OCI-LY1 (cell line): ENCODE measurements around the gene CRYZ.

Experiments
- H2AFZ ChIP-seq: fragments of 200-600 bp; sonication (generic), shearing (Covaris generic); 2 replicates; pipeline ENCODE4 v1.6.0; 2014; ENCODE audit warnings: antibody characterized with exemption, mild to moderate bottlenecking, low read length
- H3F3A ChIP-seq: fragments of 200-600 bp; sonication (generic), shearing (Covaris generic); 2 replicates; pipeline ENCODE4 v1.6.0; 2014; ENCODE audit warnings: mild to moderate bottlenecking, antibody characterized with exemption, low read length, moderate library complexity; ENCODE audit not compliant: insufficient read depth
- H3K27ac ChIP-seq: fragments of 200-600 bp; sonication (generic); 2 replicates; pipeline ENCODE4 v1.5.1; 2014; ENCODE audit warnings: low read length, mixed run types, mild to moderate bottlenecking, low read depth; ENCODE audit not compliant: poor library complexity, severe bottlenecking
- H3K27me3 ChIP-seq: fragments of 200-600 bp; sonication (generic); 2 replicates; pipeline ENCODE4 v1.6.0; 2014; ENCODE audit warnings: antibody characterized with exemption, mild to moderate bottlenecking, low read length, moderate library complexity; ENCODE audit not compliant: insufficient read depth
- H3K36me3 ChIP-seq: fragments of 200-600 bp; sonication (generic); 2 replicates; pipeline ENCODE4 v1.6.1; 2014; ENCODE audit warnings: mild to moderate bottlenecking, antibody characterized with exemption, low read length, moderate library complexity, mixed read lengths; ENCODE audit not compliant: insufficient read depth
- H3K4me1 ChIP-seq: fragments of 200-600 bp; sonication (generic); 2 replicates; pipeline ENCODE4 v1.5.1; 2014; ENCODE audit warnings: mild to moderate bottlenecking, low read length, moderate library complexity; ENCODE audit not compliant: insufficient read depth, severe bottlenecking
- H3K4me2 ChIP-seq: fragments of 200-600 bp; sonication (generic), shearing (Covaris generic); 2 replicates; pipeline ENCODE4 v1.6.1; 2014; ENCODE audit warnings: low read length
- H3K4me3 ChIP-seq: fragments of 200-600 bp; sonication (generic); 2 replicates; pipeline ENCODE4 v1.5.1; 2014; ENCODE audit warnings: low read length, low read depth, mild to moderate bottlenecking, mixed read lengths; ENCODE audit not compliant: poor library complexity, severe bottlenecking
- H3K79me2 ChIP-seq: fragments of 200-600 bp; shearing (Covaris generic); 2 replicates; pipeline ENCODE4 v1.6.1; 2016; ENCODE audit warnings: mixed run types, low read length, mixed read lengths; ENCODE audit not compliant: insufficient read depth
- H3K9ac ChIP-seq: fragments of 200-600 bp; sonication (generic), shearing (Covaris generic); 2 replicates; pipeline ENCODE4 v1.6.1; 2014; ENCODE audit warnings: mild to moderate bottlenecking, low read length, mixed read lengths
- H3K9me2 ChIP-seq: fragments of 200-600 bp; sonication (generic), shearing (Covaris generic); 2 replicates; pipeline ENCODE4 v1.6.1; 2014; ENCODE audit warnings: low read depth, mild to moderate bottlenecking, low read length, mixed read lengths
- H3K9me3 ChIP-seq: fragments of 200-600 bp; shearing (Covaris generic); 2 replicates; pipeline ENCODE4 v1.6.1; 2014; ENCODE audit warnings: low read length, mixed read lengths
- H4K20me1 ChIP-seq: fragments of 200-600 bp; sonication (generic), shearing (Covaris generic); 2 replicates; pipeline ENCODE4 v1.6.0; 2016; ENCODE audit warnings: mild to moderate bottlenecking, low read length; ENCODE audit not compliant: insufficient read depth
- EZH2 ChIP-seq: fragments of 200-600 bp; sonication (generic), shearing (Covaris generic); IDR thresholded peaks from 2 replicates; pipeline ENCODE4 v1.8.0; 2017; ENCODE audit warnings: borderline replicate concordance, mixed run types, mild to moderate bottlenecking, antibody characterized with exemption, low read length, moderate library complexity, mixed read lengths
- TF ChIP-seq, protein P1 (sequence below): fragments of 200-600 bp; sonication (generic), shearing (Covaris generic); IDR thresholded peaks from 2 replicates; pipeline ENCODE4 v1.5.1; 2017; ENCODE audit warnings: mild to moderate bottlenecking, antibody characterized with exemption, low read length, moderate library complexity, mixed read lengths

Gene CRYZ

DNA sequence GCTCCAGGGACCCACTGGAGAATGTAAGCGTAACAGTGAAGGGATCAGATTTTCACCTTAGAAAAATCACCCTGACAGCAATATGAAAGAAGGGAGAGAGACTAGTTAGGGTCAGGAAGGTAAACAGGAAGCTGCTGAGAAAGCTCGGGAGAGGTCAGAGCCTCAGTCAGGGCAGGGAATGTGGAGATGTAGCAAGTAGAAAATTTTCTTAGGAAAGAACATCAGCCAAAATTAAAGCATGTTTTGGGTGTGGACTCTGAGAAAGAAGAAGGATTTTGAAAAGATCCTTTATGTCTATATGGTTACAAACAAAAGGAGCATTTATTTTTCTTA is 42.5 kb downstream of the CRYZ start:
- H3K4me1 ChIP-seq = no peaks in the 10 kb centered on the region
- H3K36me3 ChIP-seq = no peaks in the 10 kb centered on the region
- no peaks in the 10 kb centered on the region for H3K27me3 ChIP-seq
- TF ChIP-seq, protein P1, sequence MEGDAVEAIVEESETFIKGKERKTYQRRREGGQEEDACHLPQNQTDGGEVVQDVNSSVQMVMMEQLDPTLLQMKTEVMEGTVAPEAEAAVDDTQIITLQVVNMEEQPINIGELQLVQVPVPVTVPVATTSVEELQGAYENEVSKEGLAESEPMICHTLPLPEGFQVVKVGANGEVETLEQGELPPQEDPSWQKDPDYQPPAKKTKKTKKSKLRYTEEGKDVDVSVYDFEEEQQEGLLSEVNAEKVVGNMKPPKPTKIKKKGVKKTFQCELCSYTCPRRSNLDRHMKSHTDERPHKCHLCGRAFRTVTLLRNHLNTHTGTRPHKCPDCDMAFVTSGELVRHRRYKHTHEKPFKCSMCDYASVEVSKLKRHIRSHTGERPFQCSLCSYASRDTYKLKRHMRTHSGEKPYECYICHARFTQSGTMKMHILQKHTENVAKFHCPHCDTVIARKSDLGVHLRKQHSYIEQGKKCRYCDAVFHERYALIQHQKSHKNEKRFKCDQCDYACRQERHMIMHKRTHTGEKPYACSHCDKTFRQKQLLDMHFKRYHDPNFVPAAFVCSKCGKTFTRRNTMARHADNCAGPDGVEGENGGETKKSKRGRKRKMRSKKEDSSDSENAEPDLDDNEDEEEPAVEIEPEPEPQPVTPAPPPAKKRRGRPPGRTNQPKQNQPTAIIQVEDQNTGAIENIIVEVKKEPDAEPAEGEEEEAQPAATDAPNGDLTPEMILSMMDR = no peak
- no peak for TF ChIP-seq EZH2
- H4K20me1 ChIP-seq = no peaks in the 10 kb centered on the region
- no peak overlapping the region for H3K4me3 ChIP-seq
- no peaks in the 10 kb centered on the region for H3F3A ChIP-seq
- no peak overlapping the region for H3K4me2 ChIP-seq
- no peak overlapping the region for H2AFZ ChIP-seq
- H3K9me3 ChIP-seq = no peaks in the 10 kb centered on the region
- no peak overlapping the region for H3K27ac ChIP-seq
- H3K9ac ChIP-seq = no peak overlapping the region
- H3K79me2 ChIP-seq = no peaks in the 10 kb centered on the region
- no peaks in the 10 kb centered on the region for H3K9me2 ChIP-seq

DNA sequence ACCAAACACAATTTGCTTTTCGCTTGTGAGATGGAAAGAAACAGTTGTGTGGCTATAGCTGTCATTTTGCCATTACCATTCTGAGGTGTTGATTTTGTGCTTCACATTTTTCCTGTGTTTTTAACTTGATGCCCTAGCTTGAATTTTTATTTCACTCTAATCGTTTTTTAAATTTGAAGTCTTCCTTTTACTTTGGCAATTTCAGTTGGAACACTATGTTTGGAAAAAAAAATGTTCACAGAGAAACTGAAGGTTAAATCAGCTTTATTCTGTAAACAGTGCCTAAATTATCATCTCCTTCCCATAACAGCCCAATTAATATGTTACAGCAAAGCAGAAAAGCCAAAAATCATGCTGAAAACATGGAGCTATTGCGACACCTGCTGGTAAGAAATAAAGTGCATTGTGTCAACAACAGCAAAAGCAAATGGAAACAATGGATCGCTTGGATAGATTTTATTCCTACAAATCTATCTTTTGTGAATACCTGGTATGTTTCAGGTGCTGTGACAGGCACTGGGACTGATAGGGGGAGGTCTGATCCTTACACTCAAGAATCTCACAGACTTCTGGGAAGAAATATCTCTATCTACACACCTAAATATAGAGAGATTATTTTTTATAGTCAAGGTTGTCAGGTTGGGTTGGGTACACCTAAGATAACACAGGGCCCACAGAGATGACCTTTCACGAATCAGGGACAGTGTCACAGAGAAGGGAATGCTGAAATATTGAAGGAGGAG is 43.1 kb downstream of the CRYZ start:
- no peaks in the 10 kb centered on the region for H3K4me1 ChIP-seq
- H3K27ac ChIP-seq = no peak overlapping the region
- H3K36me3 ChIP-seq = no peaks in the 10 kb centered on the region
- no peaks in the 10 kb centered on the region for H3K27me3 ChIP-seq
- no peak overlapping the region for H3K4me2 ChIP-seq
- H3K9me3 ChIP-seq = no peaks in the 10 kb centered on the region
- no peaks in the 10 kb centered on the region for H4K20me1 ChIP-seq
- H3K9me2 ChIP-seq = no peaks in the 10 kb centered on the region
- H3F3A ChIP-seq = no peaks in the 10 kb centered on the region
- H3K4me3 ChIP-seq = no peak overlapping the region
- TF ChIP-seq, protein P1 = peak; percentile 82
- no peak for TF ChIP-seq EZH2
- H3K9ac ChIP-seq = no peak overlapping the region
- no peaks in the 10 kb centered on the region for H3K79me2 ChIP-seq
- no peak overlapping the region for H2AFZ ChIP-seq

DNA sequence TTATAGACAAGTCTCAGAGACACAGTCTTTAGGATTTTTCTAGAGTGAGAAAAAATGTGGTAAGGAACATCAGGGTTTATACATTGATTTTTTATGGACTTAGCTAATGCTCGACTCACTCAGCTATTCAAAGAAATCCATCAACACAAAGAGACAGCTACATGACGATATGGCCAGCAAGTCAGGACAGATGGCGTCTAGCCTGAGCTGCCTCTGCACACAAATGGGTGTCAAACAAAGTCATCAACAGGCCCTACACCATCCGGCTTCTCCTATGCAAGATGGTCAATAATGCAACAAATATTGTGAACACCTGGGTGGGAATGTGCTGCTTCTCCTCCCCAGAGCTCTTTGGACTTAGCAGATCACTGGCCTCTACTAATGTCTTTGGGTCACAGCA is 45.9 kb downstream of the CRYZ start:
- no peaks in the 10 kb centered on the region for H3F3A ChIP-seq
- H3K27ac ChIP-seq = no peak overlapping the region
- no peak overlapping the region for H3K9ac ChIP-seq
- no peaks in the 10 kb centered on the region for H4K20me1 ChIP-seq
- H3K4me1 ChIP-seq = no peaks in the 10 kb centered on the region
- H3K79me2 ChIP-seq = no peaks in the 10 kb centered on the region
- H3K9me2 ChIP-seq = no peaks in the 10 kb centered on the region
- no peak overlapping the region for H3K4me2 ChIP-seq
- no peak overlapping the region for H2AFZ ChIP-seq
- H3K4me3 ChIP-seq = no peak overlapping the region
- H3K9me3 ChIP-seq = no peaks in the 10 kb centered on the region
- TF ChIP-seq, protein P1 = no peak
- no peak for TF ChIP-seq EZH2
- no peaks in the 10 kb centered on the region for H3K27me3 ChIP-seq
- H3K36me3 ChIP-seq = no peaks in the 10 kb centered on the region
